Measurements from ENCODE around the gene CDC20. TPM values are rescaled to one million over a fixed set of nuclear protein-coding genes. Genes with fewer than 3 reads are reported as not detected.
"Not testable (repeated sequence)": the region's sequence is repeated elsewhere in the genome, so short reads cannot be mapped to it uniquely, and the experiment has no call there.

Gene CDC20
- polyA plus RNA-seq, 12 donors, result 10.4 to 28.5 (median 15.4) TPM; not detected in 1

- no peak for DNase-seq
Observed at GRCh38 chr1:43354471-43354870, 4.3 kb upstream of the CDC20 start.

GRCh38 chr1:43354936-43355335 is 3.8 kb upstream of the CDC20 start:
- DNase-seq, result no peak

- no peak for DNase-seq
Observed at GRCh38 chr1:43357251-43357650, 1.5 kb upstream of the CDC20 start.

- no peak for DNase-seq
Observed at GRCh38 chr1:43358121-43358745, 548 bp upstream of the CDC20 start.

- no peak for DNase-seq
Observed at GRCh38 chr1:43359696-43360095, 915 bp downstream of the CDC20 start.

GRCh38 chr1:43360616-43361015 is 1.8 kb downstream of the CDC20 start:
- no peak for DNase-seq

- no peak for DNase-seq
Observed at GRCh38 chr1:43363283-43363934, 4.6 kb downstream of the CDC20 start.

- no peak for DNase-seq
Observed at GRCh38 chr1:43363935-43364525, 5.2 kb downstream of the CDC20 start.

GRCh38 chr1:43365678-43366077 is 6.9 kb downstream of the CDC20 start:
- DNase-seq, result no peak

GRCh38 chr1:43366179-43366578 is 7.4 kb downstream of the CDC20 start:
- no peak for DNase-seq

GRCh38 chr1:43366601-43367025 is 7.8 kb downstream of the CDC20 start:
- DNase-seq, result no peak

- DNase-seq, result peak; percentile 16
Observed at GRCh38 chr1:43367026-43367903, 8.5 kb downstream of the CDC20 start.

GRCh38 chr1:43367904-43368645 is 9.3 kb downstream of the CDC20 start, which contains the start of gene ELOVL1:
ELOVL1 (minus strand) TSS chr1:43368011; CDS start chr1:43365609, 2,402 bp downstream.
- peak; percentile 79 for DNase-seq

- DNase-seq, result no peak
Observed at GRCh38 chr1:43368646-43369020, 9.9 kb downstream of the CDC20 start.

GRCh38 chr1:43369779-43370178 is 11.0 kb downstream of the CDC20 start:
- not testable (repeated sequence) for DNase-seq

- DNase-seq, result no peak
Observed at GRCh38 chr1:43370564-43370963, 11.8 kb downstream of the CDC20 start.

- DNase-seq, result no peak
Observed at GRCh38 chr1:43372172-43372571, 13.4 kb downstream of the CDC20 start.

GRCh38 chr1:43373066-43373940 is 14.5 kb downstream of the CDC20 start:
- DNase-seq, result no peak

- no peak for DNase-seq
Observed at GRCh38 chr1:43376723-43377235, 18.0 kb downstream of the CDC20 start.

GRCh38 chr1:43377831-43378230 is 19.1 kb downstream of the CDC20 start:
- no peak for DNase-seq
